SU-DHL-6 (cell line): ENCODE results near the gene TSPAN6.

Experiments
- H2AFZ ChIP-seq: fragments of 200-600 bp; sonication (generic); 2 replicates; pipeline ENCODE4 v1.6.1; 2014; ENCODE audit warnings: low read depth, mild to moderate bottlenecking, moderate library complexity, mixed read lengths, antibody characterized with exemption, low read length; ENCODE audit not compliant: severe bottlenecking
- H3F3A ChIP-seq: fragments of 200-600 bp; shearing (Covaris generic); 2 replicates; pipeline ENCODE4 v1.6.0; 2016; ENCODE audit warnings: antibody characterized with exemption, mild to moderate bottlenecking; ENCODE audit not compliant: insufficient read depth
- H3K27ac ChIP-seq: fragments of 200-600 bp; sonication (generic); 2 replicates; pipeline ENCODE4 v1.5.1; 2016; ENCODE audit warnings: low read depth, mild to moderate bottlenecking, low read length, moderate library complexity, mixed read lengths
- H3K27me3 ChIP-seq: fragments of 200-600 bp; sonication (generic), shearing (Covaris generic); 2 replicates; pipeline ENCODE4 v1.6.0; 2014; ENCODE audit warnings: mild to moderate bottlenecking, low read length
- H3K36me3 ChIP-seq: fragments of 200-600 bp; sonication (generic); 2 replicates; pipeline ENCODE4 v1.6.1; 2014; ENCODE audit warnings: mild to moderate bottlenecking, low read length, mixed read lengths
- H3K4me2 ChIP-seq: fragments of 300-600, 200-600 bp; shearing (Covaris generic), sonication (generic); 2 replicates; pipeline ENCODE4 v1.6.0; 2014; ENCODE audit warnings: low read length, low read depth, mild to moderate bottlenecking; ENCODE audit not compliant: poor library complexity, severe bottlenecking
- H3K4me3 ChIP-seq: fragments of 200-600 bp; sonication (generic); 2 replicates; pipeline ENCODE4 v1.5.1; 2014; ENCODE audit warnings: antibody characterized with exemption, low read length, mild to moderate bottlenecking, mixed read lengths; ENCODE audit not compliant: insufficient read depth, poor library complexity, severe bottlenecking
- H3K79me2 ChIP-seq: fragments of 200-600 bp; sonication (generic); 2 replicates; pipeline ENCODE4 v1.6.1; 2014; ENCODE audit warnings: mild to moderate bottlenecking, low read length, moderate library complexity; ENCODE audit not compliant: insufficient read depth
- H3K9ac ChIP-seq: fragments of 200-600 bp; sonication (generic); 2 replicates; pipeline ENCODE4 v1.7.0; 2014; ENCODE audit warnings: mild to moderate bottlenecking, low read length
- H3K9me2 ChIP-seq: fragments of 200-600 bp; sonication (generic); replicated peaks from 2 replicates; pipeline ENCODE4 v1.6.1; 2014; ENCODE audit warnings: low read length; ENCODE audit not compliant: insufficient read depth
- H3K9me3 ChIP-seq: fragments of 200-600 bp; sonication (generic); 2 replicates; pipeline ENCODE4 v1.6.1; 2014; ENCODE audit warnings: low read length, mixed read lengths; ENCODE audit not compliant: insufficient read depth
- H4K20me1 ChIP-seq: fragments of 200-600 bp; sonication (generic); 2 replicates; pipeline ENCODE4 v1.6.1; 2014; ENCODE audit warnings: low read depth, mild to moderate bottlenecking, antibody characterized with exemption, low read length, moderate library complexity, mixed read lengths
- CTCF ChIP-seq: fragments of 200-600 bp; sonication (generic); IDR thresholded peaks from one replicate; pipeline ENCODE4 v1.5.1; 2017; ENCODE audit warnings: antibody characterized with exemption, mild to moderate bottlenecking, low read length, moderate library complexity; ENCODE audit not compliant: insufficient read depth, poor library complexity, severe bottlenecking
- EZH2phosphoT487 ChIP-seq: fragments of 200-600 bp; sonication (generic), shearing (Covaris generic); conservative IDR thresholded peaks from 2 replicates; pipeline ENCODE4 v1.6.1; 2018; ENCODE audit warnings: mild to moderate bottlenecking, antibody characterized with exemption, low read length, moderate library complexity, mixed read lengths

The TSPAN6 gene

GRCh38 chrX:100591256-100592051 is 45.2 kb downstream of the TSPAN6 start:
- no peak overlapping the region for H3K9ac ChIP-seq
- TF ChIP-seq CTCF, result no peak
- TF ChIP-seq EZH2phosphoT487, result no peak
- H3K9me3 ChIP-seq, result no peaks in the 10 kb centered on the region
- H3K79me2 ChIP-seq, result no peaks in the 10 kb centered on the region
- H4K20me1 ChIP-seq, result no peaks in the 10 kb centered on the region
- no peak overlapping the region for H2AFZ ChIP-seq
- H3K36me3 ChIP-seq, result no peaks in the 10 kb centered on the region
- H3F3A ChIP-seq, result no peaks in the 10 kb centered on the region
- H3K4me2 ChIP-seq, result no peak overlapping the region
- H3K4me3 ChIP-seq, result no peak overlapping the region
- no peaks in the 10 kb centered on the region for H3K9me2 ChIP-seq
- no peak overlapping the region for H3K27ac ChIP-seq
- no peaks in the 10 kb centered on the region for H3K27me3 ChIP-seq

DNA sequence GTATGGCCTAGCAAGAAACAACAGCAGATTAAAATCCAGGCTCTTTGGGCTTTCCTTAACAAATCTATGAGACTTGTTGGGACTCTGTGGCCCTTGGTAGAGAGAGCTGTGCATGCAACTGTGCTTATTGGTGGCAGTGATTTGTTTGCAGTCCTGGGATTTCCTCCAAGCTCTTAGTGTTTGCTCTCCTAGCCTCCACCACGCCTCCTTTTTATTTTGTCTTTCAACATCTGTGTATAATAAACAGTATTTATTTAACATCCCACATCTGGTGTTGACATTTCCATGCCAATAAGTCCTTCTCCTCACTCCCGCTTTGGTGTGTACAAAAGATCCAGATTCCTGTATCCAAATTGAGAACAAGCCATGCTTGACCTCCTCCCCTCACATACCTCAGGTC is 48.7 kb downstream of the TSPAN6 start:
- no peak for TF ChIP-seq CTCF
- TF ChIP-seq EZH2phosphoT487, result no peak
- H3K79me2 ChIP-seq, result no peaks in the 10 kb centered on the region
- no peak overlapping the region for H3K27ac ChIP-seq
- no peak overlapping the region for H3K4me3 ChIP-seq
- H3F3A ChIP-seq, result no peaks in the 10 kb centered on the region
- no peaks in the 10 kb centered on the region for H3K9me3 ChIP-seq
- no peak overlapping the region for H3K9ac ChIP-seq
- no peak overlapping the region for H2AFZ ChIP-seq
- no peaks in the 10 kb centered on the region for H3K36me3 ChIP-seq
- no peaks in the 10 kb centered on the region for H3K9me2 ChIP-seq
- H3K4me2 ChIP-seq, result no peak overlapping the region
- H3K27me3 ChIP-seq, result no peaks in the 10 kb centered on the region
- no peaks in the 10 kb centered on the region for H4K20me1 ChIP-seq

- Histone ChIP-seq H3K36me3 (no peaks in the 10 kb centered on the region), H3K27ac (no peak overlapping the region), H3K9me3 (no peaks in the 10 kb centered on the region), H3K79me2 (no peaks in the 10 kb centered on the region), H2AFZ (no peak overlapping the region), H3K4me2 (no peak overlapping the region), H3K9me2 (no peaks in the 10 kb centered on the region), H3K9ac (no peak overlapping the region), H3K27me3 (no peaks in the 10 kb centered on the region), H3K4me3 (no peak overlapping the region), H3F3A (no peaks in the 10 kb centered on the region), H4K20me1 (no peaks in the 10 kb centered on the region)
- TF ChIP-seq CTCF, result no peak
- no peak for TF ChIP-seq EZH2phosphoT487
Measured at GRCh38 chrX:100586747-100587146, 49.9 kb downstream of the TSPAN6 start.
